Suprapubic skin (tissue), 4 donors: ENCODE data around the gene PGLYRP2. TPM values are rescaled to one million over a fixed set of nuclear protein-coding genes. Genes with fewer than 3 reads are reported as not detected.

Experiments used
- DNase-seq, 2 donors: peaks; one replicate each; pipeline ENCODE4 v3.0.0-alpha.2; 2019; ENCODE audit warnings: low spot score in 2 of 2
- H3K27ac ChIP-seq: fragments of 200-600 bp; sonication (generic); one replicate; pipeline ENCODE4 v1.5.1; 2019
- H3K27me3 ChIP-seq: fragments of 200-600 bp; sonication (generic); one replicate; pipeline ENCODE4 v1.5.1; 2019
- H3K36me3 ChIP-seq: fragments of 200-600 bp; sonication (generic); one replicate; pipeline ENCODE4 v1.5.1; 2019
- H3K4me1 ChIP-seq: fragments of 200-600 bp; sonication (generic); one replicate; pipeline ENCODE4 v1.5.1; 2019
- H3K4me3 ChIP-seq: fragments of 200-600 bp; sonication (generic); one replicate; pipeline ENCODE4 v1.5.1; 2019; ENCODE audit warnings: mild to moderate bottlenecking
- H3K9me3 ChIP-seq: fragments of 200-600 bp; sonication (generic); one replicate; pipeline ENCODE4 v1.5.1; 2019
- CTCF ChIP-seq, 2 donors: fragments of 200-600 bp in 1 of 2; fragments of 450-650 bp in 1 of 2; sonication (generic) in 1 of 2; IDR thresholded peaks; one replicate each; pipeline ENCODE4 v1.5.1; 2016 to 2019; ENCODE audit warnings: antibody characterized with exemption in 2 of 2, mild to moderate bottlenecking in 1 of 2, moderate library complexity in 1 of 2
- POLR2A ChIP-seq, 2 donors: fragments of 450-650 bp; IDR thresholded peaks; one replicate each; pipeline ENCODE4 v1.6.1; 2017; ENCODE audit warnings: antibody characterized with exemption in 2 of 2, mild to moderate bottlenecking in 2 of 2, moderate library complexity in 2 of 2
- WGBS: methylation state at CpG from one replicate; pipeline ENCODE4 v1.1.5; 2018; 5-methylcytosine and 5-hydroxymethylcytosine counted together
- total RNA-seq, 4 donors: library from RNA; depleted of rRNA; stranded (reverse); fragments of >200 nt; gene quantifications; one replicate each; pipeline ENCODE4 v1.1.0, GENCODE V29; 2016

The PGLYRP2 gene
- total RNA-seq, 4 donors from 2014 or later = 0.21 TPM; not detected in 3

- TF ChIP-seq POLR2A (IDR thresholded peaks at IDR 0.05) = no peak
- peak in 1 of 2 donors; percentile 1 for TF ChIP-seq CTCF (IDR thresholded peaks at IDR 0.05)
- Histone ChIP-seq H3K36me3 (peaks cover 28% of the 10 kb centered on the region), H3K4me3 (peak overlapping the region; percentile 58), H3K27me3 (no peaks in the 10 kb centered on the region), H3K9me3 (no peaks in the 10 kb centered on the region), H3K4me1 (peaks cover 32% of the 10 kb centered on the region), H3K27ac (no peak overlapping the region)
- no peak for DNase-seq
- WGBS = 17% methylated on average over 16 of the region's 16 CpGs
Measured at GRCh38 chr19:15419413-15420025, 59.8 kb downstream of the PGLYRP2 start.

Other genes with a start within 250 kb of the PGLYRP2 start
- gene EPHX3, start 247.1 kb downstream of the PGLYRP2 start, total RNA-seq = 10 to 100 TPM in 3 of 4 donors, 1 to 10 TPM in 1; 8.0 to 81.6 (median 47.5) TPM
- 100 to 1,000 TPM in 1 of 4 donors, 10 to 100 TPM in 3; 54.8 to 111 (median 68.3) TPM for gene BRD4, start 147.0 kb downstream of the PGLYRP2 start, total RNA-seq
- gene AKAP8, start 99.7 kb downstream of the PGLYRP2 start, total RNA-seq = 10 to 100 TPM; 25.3 to 77.9 (median 41.6) TPM
- 100 to 1,000 TPM in 2 of 4 donors, 10 to 100 TPM in 2; 97.5 to 259 (median 118) TPM for gene AKAP8L, start 60.5 kb downstream of the PGLYRP2 start, total RNA-seq
- 10 to 100 TPM; 39.1 to 44.9 (median 41.0) TPM for gene WIZ, start 29.5 kb downstream of the PGLYRP2 start, total RNA-seq
- 1 to 10 TPM in 2 of 4 donors, under 1 TPM in 2; 0.70 to 2.4 (median 1.0) TPM for gene RASAL3, start 15.0 kb downstream of the PGLYRP2 start, total RNA-seq
- gene CYP4F22, start 29.0 kb upstream of the PGLYRP2 start, total RNA-seq = 10 to 100 TPM; 26.0 to 77.7 (median 55.5) TPM
- gene CYP4F8, start 135.7 kb upstream of the PGLYRP2 start, total RNA-seq = 10 to 100 TPM; 14.5 to 18.7 (median 14.9) TPM
- 10 to 100 TPM in 3 of 4 donors, 1 to 10 TPM in 1; 9.5 to 14.4 (median 12.2) TPM for gene CYP4F3, start 161.4 kb upstream of the PGLYRP2 start, total RNA-seq
- 100 to 1,000 TPM in 1 of 4 donors, 10 to 100 TPM in 3; 63.3 to 233 (median 84.3) TPM for gene CYP4F12, start 193.6 kb upstream of the PGLYRP2 start, total RNA-seq
- not detected for gene OR10H2, start 248.5 kb upstream of the PGLYRP2 start, total RNA-seq